GM12875 (cell line): ENCODE data around the gene FBLIM1.
"Not testable (repeated sequence)": the region's sequence is repeated elsewhere in the genome, so short reads cannot be mapped to it uniquely, and the experiment has no call there.

Experiments
- H3K4me3 ChIP-seq: one replicate; pipeline ENCODE4 v1.5.1; 2011; ENCODE audit warnings: low read depth, low read length, control low read depth
- TF ChIP-seq, protein P1 (sequence below): IDR thresholded peaks from 2 replicates; pipeline ENCODE4 v1.5.1; 2011; ENCODE audit warnings: low read depth, mild to moderate bottlenecking, control low read depth, inconsistent platforms, low read length, moderate library complexity, borderline replicate concordance; ENCODE audit not compliant: insufficient read depth

FBLIM1 gene

GRCh38 chr1:15803380-15803779 is 44.8 kb downstream of the FBLIM1 start:
- no peak overlapping the region for H3K4me3 ChIP-seq
- TF ChIP-seq, protein P1, sequence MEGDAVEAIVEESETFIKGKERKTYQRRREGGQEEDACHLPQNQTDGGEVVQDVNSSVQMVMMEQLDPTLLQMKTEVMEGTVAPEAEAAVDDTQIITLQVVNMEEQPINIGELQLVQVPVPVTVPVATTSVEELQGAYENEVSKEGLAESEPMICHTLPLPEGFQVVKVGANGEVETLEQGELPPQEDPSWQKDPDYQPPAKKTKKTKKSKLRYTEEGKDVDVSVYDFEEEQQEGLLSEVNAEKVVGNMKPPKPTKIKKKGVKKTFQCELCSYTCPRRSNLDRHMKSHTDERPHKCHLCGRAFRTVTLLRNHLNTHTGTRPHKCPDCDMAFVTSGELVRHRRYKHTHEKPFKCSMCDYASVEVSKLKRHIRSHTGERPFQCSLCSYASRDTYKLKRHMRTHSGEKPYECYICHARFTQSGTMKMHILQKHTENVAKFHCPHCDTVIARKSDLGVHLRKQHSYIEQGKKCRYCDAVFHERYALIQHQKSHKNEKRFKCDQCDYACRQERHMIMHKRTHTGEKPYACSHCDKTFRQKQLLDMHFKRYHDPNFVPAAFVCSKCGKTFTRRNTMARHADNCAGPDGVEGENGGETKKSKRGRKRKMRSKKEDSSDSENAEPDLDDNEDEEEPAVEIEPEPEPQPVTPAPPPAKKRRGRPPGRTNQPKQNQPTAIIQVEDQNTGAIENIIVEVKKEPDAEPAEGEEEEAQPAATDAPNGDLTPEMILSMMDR, result peak; percentile 41; the same call in 1 of the 2 replicates

DNA sequence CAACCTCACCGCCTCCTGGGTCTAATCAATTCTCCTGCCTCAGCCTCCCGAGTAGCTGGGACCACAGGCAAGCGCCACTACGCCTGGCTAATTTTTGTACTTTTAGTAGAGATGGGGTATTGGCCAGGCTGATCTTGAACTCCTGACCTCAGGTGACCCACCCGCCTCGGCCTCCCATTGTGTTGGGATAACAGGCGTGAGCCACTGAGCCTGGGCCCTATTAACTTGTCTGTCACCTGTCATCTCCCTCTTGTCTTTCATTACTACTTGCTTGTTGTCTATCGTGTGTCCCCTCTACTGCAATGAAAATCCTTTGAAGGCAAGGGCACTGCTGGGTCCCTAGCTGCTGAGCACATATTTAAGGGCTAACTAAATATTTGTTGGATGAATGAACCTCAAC is 45.5 kb downstream of the FBLIM1 start:
- no peak overlapping the region for H3K4me3 ChIP-seq
- TF ChIP-seq, protein P1, result no peak

DNA sequence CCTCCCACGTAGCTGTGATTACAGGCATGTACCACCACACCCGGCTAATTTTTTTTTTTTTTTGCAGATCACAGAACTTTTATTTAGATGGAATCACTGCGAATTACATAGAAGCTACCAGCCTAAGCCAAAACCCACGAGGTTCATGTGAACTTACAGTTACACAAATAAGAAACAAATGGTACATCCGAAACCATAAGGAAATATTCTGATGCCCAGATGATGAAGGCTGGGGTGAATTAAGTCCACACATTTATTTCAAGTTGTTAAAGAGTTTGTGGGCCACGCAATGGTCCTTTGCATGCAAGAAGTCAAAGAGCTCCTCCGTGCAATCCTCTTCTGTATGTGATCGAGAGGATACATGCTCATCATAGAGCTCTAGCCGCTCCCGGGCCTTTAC is 48.5 kb downstream of the FBLIM1 start:
- H3K4me3 ChIP-seq, result no peak overlapping the region
- TF ChIP-seq, protein P1, result no peak

DNA sequence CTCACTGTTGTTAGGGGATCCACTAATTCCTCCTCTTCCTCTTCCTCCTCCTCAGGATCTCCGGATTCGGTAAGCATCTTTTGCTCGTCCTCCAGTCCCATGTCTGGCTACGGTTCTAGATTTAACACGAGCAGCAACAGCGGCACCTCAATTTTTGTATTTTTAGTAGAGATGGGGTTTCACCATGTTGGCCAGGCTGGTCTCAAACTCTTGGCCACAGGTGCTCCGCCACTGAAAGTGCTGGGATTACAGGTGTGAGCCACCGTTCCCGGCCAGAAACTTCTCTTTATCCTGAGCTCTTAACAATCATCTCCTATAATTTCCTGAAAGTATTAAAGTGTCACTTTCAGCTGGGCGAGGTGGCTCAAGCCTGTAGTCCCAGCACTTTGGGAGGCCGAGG is 49.0 kb downstream of the FBLIM1 start, which contains the start of gene UQCRHL:
UQCRHL (minus strand) TSS at position 101 of the 400 bp plus-strand sequence; CDS start at position 101, 0 bp downstream.
- not testable (repeated sequence) for H3K4me3 ChIP-seq

- no peak overlapping the region for H3K4me3 ChIP-seq
- TF ChIP-seq, protein P1, result no peak
Measured at GRCh38 chr1:15808955-15809354, 50.4 kb downstream of the FBLIM1 start.

DNA sequence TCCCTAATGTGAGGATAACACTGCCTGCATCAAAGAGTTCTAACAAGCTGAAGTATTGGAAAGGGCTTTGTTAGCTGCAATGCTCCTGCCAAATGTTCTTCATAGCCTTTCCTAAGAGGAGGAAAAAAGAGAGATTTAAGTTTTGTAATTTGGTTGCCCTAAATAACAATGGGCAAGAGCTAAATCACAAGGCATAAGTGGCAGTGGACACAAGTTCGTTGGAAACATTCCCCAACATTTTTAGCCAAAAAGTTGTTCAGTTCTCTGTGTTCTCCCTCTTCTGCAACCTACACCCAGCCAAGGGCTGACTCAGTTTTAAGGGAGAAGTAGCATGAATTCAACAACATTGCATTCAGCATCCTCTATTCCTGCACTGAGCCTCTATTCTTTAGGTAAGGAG is 51.5 kb downstream of the FBLIM1 start:
- no peak overlapping the region for H3K4me3 ChIP-seq
- TF ChIP-seq, protein P1, result no peak

DNA sequence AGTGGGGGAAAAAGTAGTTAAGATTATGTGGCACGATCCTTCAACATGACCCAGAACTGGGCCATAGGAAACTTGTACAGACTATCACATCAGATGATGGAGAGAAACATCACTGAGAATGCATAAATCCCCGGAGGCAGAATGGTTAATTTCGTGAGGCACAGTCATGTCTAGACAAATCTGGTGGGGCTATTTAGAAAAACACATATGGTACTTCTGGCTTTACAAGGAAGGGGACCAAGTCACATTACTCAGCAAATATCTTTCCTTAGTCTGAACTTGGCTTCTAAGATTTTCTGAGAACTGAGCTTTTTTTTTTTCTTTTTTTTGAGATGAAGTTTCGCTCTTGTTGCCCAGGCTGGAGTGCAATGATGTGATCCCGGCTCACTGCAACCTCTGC is 58.1 kb downstream of the FBLIM1 start:
- TF ChIP-seq, protein P1, result no peak
- no peak overlapping the region for H3K4me3 ChIP-seq

- H3K4me3 ChIP-seq, result no peak overlapping the region
- TF ChIP-seq, protein P1, result no peak
Measured at GRCh38 chr1:15820478-15820877, 61.9 kb downstream of the FBLIM1 start.
